ENCODE results near the gene TMEM236.
A peak's percentile ranks its signal among the peaks of the same experiment; 100 is the strongest.

The TMEM236 gene

DNA sequence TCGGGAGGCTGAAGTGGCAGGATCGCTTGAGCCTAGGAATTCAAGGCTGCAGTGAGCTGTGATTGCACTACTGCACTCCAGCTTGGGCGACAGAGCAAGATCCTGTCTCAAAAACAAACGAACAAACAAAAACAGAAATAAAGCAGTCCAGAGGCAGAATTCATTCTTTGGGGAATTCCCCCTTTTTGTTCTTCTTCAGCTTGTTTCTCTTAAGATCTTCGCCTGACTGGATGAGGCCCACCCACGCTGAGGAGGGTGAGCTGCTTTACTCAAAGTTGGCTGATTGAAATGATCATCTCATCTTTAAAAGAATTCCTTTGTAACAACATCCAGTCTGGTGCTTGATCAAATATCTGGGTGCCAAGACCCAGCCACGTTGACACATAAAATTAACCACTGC is 67.8 kb downstream of the TMEM236 start:
- no peak for DNase-seq (ENCODE audit: low read depth in 1 of 2, low spot score in 1 of 2)
- no peak for TF ChIP-seq JUND (IDR thresholded peaks at IDR 0.05; ENCODE audit: low read depth)
- in situ Hi-C loops (cut with HindIII; ENCODE audit: low pct_unique_long_range_greater_than_20kb, low sequenced_read_pairs), result no loop called here

DNA sequence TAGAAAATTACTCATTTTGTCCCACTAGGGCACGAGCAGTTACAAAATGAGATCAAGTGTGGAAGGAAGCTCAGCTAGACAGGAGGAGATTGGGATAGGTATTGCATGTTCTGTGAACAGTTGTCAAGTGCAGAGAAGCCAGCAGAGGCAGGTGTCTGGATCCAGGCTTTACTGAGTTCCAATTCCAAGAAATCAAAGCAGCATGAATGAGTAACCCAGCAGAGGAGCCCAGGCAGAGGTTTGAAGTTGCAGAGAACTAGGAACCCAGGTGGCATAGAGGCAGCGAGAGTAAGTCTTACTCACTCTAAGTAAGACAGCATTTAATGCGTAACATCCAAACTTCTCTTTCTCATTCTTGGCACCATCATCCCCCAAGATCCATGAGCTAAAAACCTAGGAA is 68.9 kb downstream of the TMEM236 start:
- TF ChIP-seq JUND (IDR thresholded peaks at IDR 0.05; ENCODE audit: low read depth), result no peak
- DNase-seq (ENCODE audit: low read depth in 1 of 2, low spot score in 1 of 2), result no peak

DNA sequence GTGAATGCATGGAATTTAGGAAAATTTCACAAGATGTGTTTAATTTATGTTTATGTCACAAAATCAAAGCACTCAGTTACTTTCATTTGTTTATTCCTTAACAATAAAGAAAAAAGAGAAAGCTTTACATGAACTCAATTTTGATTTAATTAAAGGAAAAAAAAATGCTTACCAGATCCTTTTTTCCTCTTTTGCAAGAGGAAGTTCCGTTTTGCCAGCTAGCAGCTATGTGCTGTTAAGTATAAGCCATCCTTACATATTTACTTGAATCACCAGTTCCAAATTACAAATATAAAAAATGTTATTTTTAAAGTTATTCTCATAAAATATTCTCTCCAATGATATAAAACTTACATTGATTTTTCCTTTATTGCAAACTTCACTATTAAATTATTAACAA is 69.9 kb downstream of the TMEM236 start:
- no peak for TF ChIP-seq JUND (IDR thresholded peaks at IDR 0.05; ENCODE audit: low read depth)
- in situ Hi-C loops (cut with HindIII; ENCODE audit: low pct_unique_long_range_greater_than_20kb, low sequenced_read_pairs), result no loop called here
- DNase-seq (ENCODE audit: low read depth in 1 of 2, low spot score in 1 of 2), result no peak

More for the DNA sequence above, 68.9 kb downstream of the TMEM236 start:
- in situ Hi-C loops (cut with HindIII; ENCODE audit: low pct_unique_long_range_greater_than_20kb, low sequenced_read_pairs), result no loop called here

DNA sequence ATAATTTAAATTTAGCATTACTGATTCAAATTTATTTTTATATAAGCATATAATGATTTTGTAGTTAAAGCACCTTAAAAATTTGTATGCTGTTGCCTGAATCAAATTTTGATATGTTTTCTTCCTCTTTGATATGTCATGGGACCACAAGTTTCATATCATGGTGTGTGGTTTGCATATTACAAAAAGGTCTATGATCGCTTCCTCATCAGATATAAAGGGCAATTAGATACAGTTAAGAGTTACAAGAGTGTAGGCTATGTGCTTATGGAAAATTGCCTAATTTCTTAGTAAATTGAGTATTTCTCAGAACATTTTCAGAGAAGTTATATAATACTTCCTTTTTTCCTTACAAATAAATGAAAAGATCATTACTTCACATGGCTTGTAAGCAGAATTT is 79.3 kb downstream of the TMEM236 start:
- TF ChIP-seq JUND (IDR thresholded peaks at IDR 0.05; ENCODE audit: low read depth), result no peak
- no peak for DNase-seq (ENCODE audit: low read depth in 1 of 2, low spot score in 1 of 2)
- in situ Hi-C loops (cut with HindIII; ENCODE audit: low pct_unique_long_range_greater_than_20kb, low sequenced_read_pairs), result no loop called here

DNA sequence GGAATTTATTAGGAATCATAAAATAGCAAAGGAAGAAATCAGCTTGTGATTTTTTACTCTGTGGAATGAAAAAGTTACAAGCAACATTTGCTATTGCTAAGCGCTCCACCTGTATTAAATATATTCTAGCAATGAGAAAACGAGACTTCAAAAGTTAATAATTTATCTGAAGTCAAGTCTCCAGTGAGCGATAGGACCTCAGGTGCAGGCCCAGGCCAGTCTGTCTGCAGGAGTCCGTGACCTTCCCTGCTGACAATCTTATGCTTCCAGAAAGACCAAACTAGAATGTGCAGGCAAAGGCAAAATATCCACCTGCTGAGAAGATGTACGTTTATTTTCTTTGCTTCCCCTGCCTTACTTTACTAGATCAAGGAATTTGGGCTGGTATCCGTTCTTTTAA is 79.9 kb downstream of the TMEM236 start:
- no peak for DNase-seq (ENCODE audit: low read depth in 1 of 2, low spot score in 1 of 2)
- in situ Hi-C loops (cut with HindIII; ENCODE audit: low pct_unique_long_range_greater_than_20kb, low sequenced_read_pairs), result no loop called here

DNA sequence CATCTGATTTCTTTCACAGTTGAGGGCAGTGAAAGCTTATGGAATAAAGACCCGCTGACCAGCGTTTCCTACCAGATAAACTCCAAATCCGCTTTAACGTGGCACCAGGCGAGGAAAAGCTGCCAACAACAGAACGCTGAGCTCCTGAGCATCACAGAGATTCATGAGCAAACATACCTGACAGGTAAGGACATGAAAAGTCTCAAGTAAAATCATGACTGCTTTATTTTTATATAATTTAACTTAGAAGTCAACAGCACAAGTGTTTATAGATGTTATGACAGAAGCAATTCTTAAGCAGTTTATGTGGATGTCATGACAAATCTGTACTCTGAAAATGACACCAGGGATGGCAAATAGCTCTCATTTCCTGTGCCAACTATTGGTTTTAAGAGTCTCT is 81.7 kb downstream of the TMEM236 start:
- no peak for DNase-seq (ENCODE audit: low read depth in 1 of 2, low spot score in 1 of 2)
- TF ChIP-seq JUND (IDR thresholded peaks at IDR 0.05; ENCODE audit: low read depth), result no peak
- in situ Hi-C loops (cut with HindIII; ENCODE audit: low pct_unique_long_range_greater_than_20kb, low sequenced_read_pairs), result no loop called here

More for the DNA sequence above, 79.9 kb downstream of the TMEM236 start:
- TF ChIP-seq JUND (IDR thresholded peaks at IDR 0.05; ENCODE audit: low read depth), result no peak

DNA sequence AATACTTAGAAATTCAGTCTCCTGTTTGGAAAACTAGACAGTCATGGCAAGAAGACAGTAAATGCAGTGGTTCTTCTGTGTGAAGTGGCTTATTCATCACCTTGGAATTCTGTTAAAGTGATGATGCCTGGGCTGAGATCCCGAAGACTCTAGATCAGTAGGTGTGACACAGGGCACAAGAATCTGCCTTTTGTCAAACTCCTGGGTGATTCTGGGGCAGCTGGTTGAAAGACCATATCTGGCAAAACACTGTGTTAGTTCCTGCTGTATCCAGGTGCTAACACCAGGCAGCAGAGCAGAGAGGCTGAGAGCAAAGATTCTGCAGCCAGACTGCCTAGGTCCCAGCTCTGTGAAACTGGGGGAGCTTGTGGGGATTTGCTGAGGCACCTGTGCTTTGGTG is 83.7 kb downstream of the TMEM236 start:
- in situ Hi-C loops (cut with HindIII; ENCODE audit: low pct_unique_long_range_greater_than_20kb, low sequenced_read_pairs), result no loop called here
- no peak for TF ChIP-seq JUND (IDR thresholded peaks at IDR 0.05; ENCODE audit: low read depth)
- no peak for DNase-seq (ENCODE audit: low read depth in 1 of 2, low spot score in 1 of 2)

DNA sequence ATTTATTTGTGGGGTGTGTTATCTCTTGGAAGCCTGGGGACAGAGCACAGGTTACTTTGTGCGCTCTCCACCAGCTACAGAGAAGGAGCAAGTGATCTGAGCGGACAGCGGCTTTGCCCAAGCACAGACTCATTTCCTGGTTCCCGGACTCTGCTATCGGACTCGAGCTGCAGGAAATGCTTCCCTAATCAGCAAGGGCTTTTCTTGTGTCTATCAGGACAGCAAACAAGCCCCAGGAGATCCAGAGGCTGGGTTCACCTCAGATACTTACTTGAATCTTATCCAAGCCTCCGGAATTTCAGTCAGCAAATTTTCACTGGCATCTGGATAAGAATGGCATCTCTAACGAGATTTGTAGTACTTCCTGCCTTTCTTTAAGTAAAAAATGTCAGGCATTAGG is 84.9 kb downstream of the TMEM236 start:
- in situ Hi-C loops (cut with HindIII; ENCODE audit: low pct_unique_long_range_greater_than_20kb, low sequenced_read_pairs), result no loop called here
- DNase-seq (ENCODE audit: low read depth in 1 of 2, low spot score in 1 of 2), result peak in 1 of 2 experiments; percentile 35
- no peak for TF ChIP-seq JUND (IDR thresholded peaks at IDR 0.05; ENCODE audit: low read depth)

DNA sequence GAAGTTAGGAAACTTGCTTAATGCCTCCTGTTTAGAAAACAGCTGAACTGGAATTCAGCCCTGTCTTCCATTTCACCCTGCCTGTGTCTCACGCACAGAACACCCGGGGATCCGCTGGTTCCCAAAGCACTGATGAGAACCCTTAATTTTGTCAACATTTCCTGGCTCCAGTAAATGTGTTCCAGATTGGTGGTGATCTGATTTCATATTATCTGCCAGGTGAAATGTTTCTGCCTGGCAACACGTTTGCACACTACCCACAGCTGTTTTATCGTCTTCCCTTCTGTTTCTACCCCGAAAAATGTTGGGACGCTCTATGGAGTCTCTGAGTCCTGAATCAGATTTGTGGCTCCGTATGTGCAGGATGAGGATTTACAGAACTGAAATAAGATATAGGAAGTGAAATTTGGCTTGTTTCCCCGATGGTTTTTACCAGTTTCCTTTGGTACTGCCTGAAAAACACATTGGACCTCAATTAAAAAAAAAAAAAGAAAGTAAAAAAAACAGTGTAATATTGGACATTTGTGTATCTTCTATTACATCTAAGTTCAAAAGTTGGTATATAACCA is 86.2 kb downstream of the TMEM236 start:
- no peak for TF ChIP-seq JUND (IDR thresholded peaks at IDR 0.05; ENCODE audit: low read depth)
- in situ Hi-C loops (cut with HindIII; ENCODE audit: low pct_unique_long_range_greater_than_20kb, low sequenced_read_pairs), result no loop called here
- DNase-seq (ENCODE audit: low read depth in 1 of 2, low spot score in 1 of 2), result no peak

DNA sequence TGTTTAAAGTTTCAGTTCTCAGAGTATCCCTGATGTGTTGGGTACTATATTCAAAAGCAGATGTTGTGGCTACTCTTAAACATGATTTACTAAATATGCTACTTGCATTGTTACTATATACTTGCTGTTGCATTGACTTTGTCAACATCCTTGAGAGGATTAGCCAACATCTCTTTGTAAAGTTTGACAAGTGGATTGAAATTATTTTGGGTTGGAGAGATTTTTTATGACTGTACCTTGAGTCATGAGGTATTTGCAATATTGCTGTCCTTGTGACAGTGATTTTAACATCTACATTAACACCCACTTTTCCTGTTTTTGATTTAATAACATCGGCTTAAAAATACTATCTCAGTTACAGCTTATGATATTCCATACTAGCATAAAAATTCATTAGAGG is 89.0 kb downstream of the TMEM236 start:
- in situ Hi-C loops (cut with HindIII; ENCODE audit: low pct_unique_long_range_greater_than_20kb, low sequenced_read_pairs), result no loop called here
- no peak for DNase-seq (ENCODE audit: low read depth in 1 of 2, low spot score in 1 of 2)
- no peak for TF ChIP-seq JUND (IDR thresholded peaks at IDR 0.05; ENCODE audit: low read depth)

DNA sequence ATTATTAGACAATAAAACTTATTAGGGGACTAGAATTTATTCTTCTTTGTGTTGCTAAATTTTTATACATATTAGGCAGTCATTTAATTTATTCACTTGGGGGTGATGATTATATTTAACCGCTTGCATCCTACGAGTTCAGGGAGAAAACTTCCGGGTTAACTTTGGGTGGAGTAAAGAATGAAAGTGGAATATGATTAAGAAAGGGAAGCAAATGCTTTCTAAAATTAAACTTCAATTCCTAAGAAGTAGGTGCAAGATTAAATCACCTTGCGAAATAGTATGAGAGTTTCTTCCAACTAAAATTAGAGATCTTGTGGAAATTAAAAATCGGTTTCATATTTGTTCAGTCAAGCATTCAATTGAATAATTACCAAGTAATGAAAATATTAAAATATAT is 90.6 kb downstream of the TMEM236 start:
- DNase-seq (ENCODE audit: low read depth in 1 of 2, low spot score in 1 of 2), result no peak
- in situ Hi-C loops (cut with HindIII; ENCODE audit: low pct_unique_long_range_greater_than_20kb, low sequenced_read_pairs), result no loop called here
- TF ChIP-seq JUND (IDR thresholded peaks at IDR 0.05; ENCODE audit: low read depth), result no peak

DNA sequence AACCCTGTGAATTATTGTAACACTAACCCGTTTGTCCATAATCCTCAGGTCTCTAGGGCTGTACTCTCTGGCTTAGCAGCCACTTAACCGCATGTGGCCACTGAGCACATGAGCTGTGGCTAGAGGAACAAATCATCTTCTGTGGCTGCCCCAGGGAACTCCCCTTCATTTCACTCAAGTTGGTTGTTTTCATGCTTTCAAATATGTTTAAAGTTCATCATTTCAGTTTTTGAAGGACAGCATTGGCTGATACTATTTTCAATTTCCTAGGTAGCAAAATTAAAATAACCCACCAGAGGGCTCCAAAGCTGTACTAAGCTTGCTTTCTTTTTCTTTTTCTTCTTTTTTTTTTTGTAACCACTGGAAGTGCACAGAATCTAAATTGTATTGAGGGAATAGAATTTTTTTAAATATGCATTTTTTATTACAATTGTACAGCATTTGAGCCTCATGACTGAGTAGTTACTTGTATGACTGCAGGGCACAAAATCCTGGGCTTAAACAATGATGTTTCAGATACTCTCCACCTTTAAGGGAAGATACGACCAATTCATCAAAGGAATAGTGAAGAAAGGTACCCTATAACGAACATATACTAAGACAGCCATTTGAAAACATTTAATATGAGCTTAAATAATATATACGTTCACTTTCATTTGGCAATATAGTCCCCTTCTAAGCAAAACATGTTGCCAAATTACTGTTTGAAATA is 95.7 kb downstream of the TMEM236 start:
- DNase-seq (ENCODE audit: low read depth in 1 of 2, low spot score in 1 of 2), result peak in 1 of 2 experiments; percentile 29
- in situ Hi-C loops (cut with HindIII; ENCODE audit: low pct_unique_long_range_greater_than_20kb, low sequenced_read_pairs), result no loop called here
- TF ChIP-seq JUND (IDR thresholded peaks at IDR 0.05; ENCODE audit: low read depth), result no peak

DNA sequence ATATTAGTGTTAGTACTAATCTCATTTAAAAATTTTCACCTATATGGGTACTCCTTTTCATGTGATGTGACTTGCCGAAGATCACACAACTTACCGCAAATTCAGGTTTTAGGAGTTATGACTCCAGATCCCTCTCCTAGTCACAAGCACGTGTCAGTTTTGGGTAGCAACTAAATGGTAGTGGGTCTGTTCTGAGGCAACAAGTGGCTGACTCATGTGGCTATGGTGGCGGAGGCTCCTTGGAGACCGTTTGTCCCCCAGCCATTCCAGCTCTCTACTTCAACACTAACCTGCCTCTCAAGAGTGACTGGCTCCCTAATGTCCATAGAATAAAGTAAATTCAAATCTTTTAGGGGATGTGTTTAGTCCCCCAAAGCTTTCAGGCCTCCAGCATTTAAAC is 96.6 kb downstream of the TMEM236 start:
- no peak for TF ChIP-seq JUND (IDR thresholded peaks at IDR 0.05; ENCODE audit: low read depth)
- no peak for DNase-seq (ENCODE audit: low read depth in 1 of 2, low spot score in 1 of 2)
- in situ Hi-C loops (cut with HindIII; ENCODE audit: low pct_unique_long_range_greater_than_20kb, low sequenced_read_pairs), result no loop called here

Data from T47D (cell line).